K562 (cell line): Measurements from ENCODE around the gene KCNQ2.

Experiments used
- FOXM1 ChIP-seq, 2 experiments: fragments of 450-650 bp in 1 of 2; sonication (generic) in 1 of 2; formaldehyde crosslinking in 1 of 2; IDR thresholded peaks; 2 replicates each; pipeline versions ENCODE4 v1.6.1 to v1.9.0; 2017 to 2022; ENCODE audit warnings: low read depth in 2 of 2, mild to moderate bottlenecking in 2 of 2, missing genetic modification reagents in 1 of 2, moderate library complexity in 1 of 2
- TBL1XR1 ChIP-seq, 2 experiments: IDR thresholded peaks; 2 replicates each; pipeline ENCODE4 v1.6.1; 2012; ENCODE audit warnings: improper control_type of control experiment in 2 of 2, low read length in 2 of 2, mild to moderate bottlenecking in 1 of 2
- TBP ChIP-seq: optimal IDR thresholded peaks from 2 replicates; pipeline ENCODE3; 2011; ENCODE audit warnings: low read depth, low read length, improper control_type of control experiment
- ZFP91 ChIP-seq: sonication (generic); formaldehyde crosslinking; IDR thresholded peaks from 2 replicates; pipeline ENCODE4 v1.8.0; 2022; ENCODE audit warnings: mild to moderate bottlenecking, missing genetic modification reagents
- TF ChIP-seq, protein P1 (sequence below), 3 experiments: IDR thresholded peaks in 2 of 3; conservative IDR thresholded peaks in 1 of 3; 2 replicates each; pipeline ENCODE4 v1.5.1; 2011 to 2012; ENCODE audit warnings: low read length in 3 of 3, mild to moderate bottlenecking in 3 of 3, control low read depth in 2 of 3, improper control_type of control experiment in 1 of 3, inconsistent platforms in 1 of 3, low read depth in 1 of 3, mixed read lengths in 1 of 3, moderate library complexity in 1 of 3; ENCODE audit not compliant: insufficient read depth in 2 of 3

GRCh38 chr20:63423751-63424150 is 48.7 kb downstream of the KCNQ2 start:
- TF ChIP-seq ZFP91 (CRISPR knock-in tag): no peak
- TF ChIP-seq TBP: no peak
- TF ChIP-seq, protein P1, sequence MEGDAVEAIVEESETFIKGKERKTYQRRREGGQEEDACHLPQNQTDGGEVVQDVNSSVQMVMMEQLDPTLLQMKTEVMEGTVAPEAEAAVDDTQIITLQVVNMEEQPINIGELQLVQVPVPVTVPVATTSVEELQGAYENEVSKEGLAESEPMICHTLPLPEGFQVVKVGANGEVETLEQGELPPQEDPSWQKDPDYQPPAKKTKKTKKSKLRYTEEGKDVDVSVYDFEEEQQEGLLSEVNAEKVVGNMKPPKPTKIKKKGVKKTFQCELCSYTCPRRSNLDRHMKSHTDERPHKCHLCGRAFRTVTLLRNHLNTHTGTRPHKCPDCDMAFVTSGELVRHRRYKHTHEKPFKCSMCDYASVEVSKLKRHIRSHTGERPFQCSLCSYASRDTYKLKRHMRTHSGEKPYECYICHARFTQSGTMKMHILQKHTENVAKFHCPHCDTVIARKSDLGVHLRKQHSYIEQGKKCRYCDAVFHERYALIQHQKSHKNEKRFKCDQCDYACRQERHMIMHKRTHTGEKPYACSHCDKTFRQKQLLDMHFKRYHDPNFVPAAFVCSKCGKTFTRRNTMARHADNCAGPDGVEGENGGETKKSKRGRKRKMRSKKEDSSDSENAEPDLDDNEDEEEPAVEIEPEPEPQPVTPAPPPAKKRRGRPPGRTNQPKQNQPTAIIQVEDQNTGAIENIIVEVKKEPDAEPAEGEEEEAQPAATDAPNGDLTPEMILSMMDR (IDR thresholded peaks at IDR 0.05 in 2 of 3, conservative IDR thresholded peaks at IDR 0.05 in 1 of 3; ENCODE audit: insufficient read depth in 2 of 3, low read depth in 1 of 3, low read length in 3 of 3): no peak
- no peak for TF ChIP-seq TBL1XR1 (IDR thresholded peaks at IDR 0.05; ENCODE audit: low read length in 2 of 2)
- no peak for TF ChIP-seq FOXM1 (IDR thresholded peaks at IDR 0.05; ENCODE audit: low read depth)
- no peak for TF ChIP-seq FOXM1 (CRISPR knock-in tag; IDR thresholded peaks at IDR 0.05; ENCODE audit: low read depth)
